Measurements from ENCODE around the gene COL18A1.

Gene COL18A1

GRCh38 chr21:45475797-45476570 is 71.0 kb downstream of the COL18A1 start:
- Histone ChIP-seq H3K4me3 (ENCODE audit: low read depth in 1 of 2, low read length in 2 of 2) (no peak overlapping the region), H3K4me1 (ENCODE audit: insufficient read depth, low read length) (peaks cover 14% of the 10 kb centered on the region), H3K9ac (ENCODE audit: low read length) (no peak overlapping the region), H3K27ac (ENCODE audit: low read depth, low read length) (no peak overlapping the region), H3K36me3 (ENCODE audit: insufficient read depth, low read length) (peaks cover 3% of the 10 kb centered on the region), H3K27me3 (ENCODE audit: control insufficient read depth in 1 of 2, insufficient read depth in 2 of 2, low read length in 2 of 2) (no peaks in the 10 kb centered on the region), H3K9me3 (ENCODE audit: low read length) (no peaks in the 10 kb centered on the region)

- H3K4me3 ChIP-seq (ENCODE audit: low read depth in 1 of 2, low read length in 2 of 2) = no peak overlapping the region
- H3K4me1 ChIP-seq (ENCODE audit: insufficient read depth, low read length) = peaks cover 8% of the 10 kb centered on the region
- H3K36me3 ChIP-seq (ENCODE audit: insufficient read depth, low read length) = peaks cover 3% of the 10 kb centered on the region
Measured at GRCh38 chr21:45476582-45476981, 71.6 kb downstream of the COL18A1 start.

DNA sequence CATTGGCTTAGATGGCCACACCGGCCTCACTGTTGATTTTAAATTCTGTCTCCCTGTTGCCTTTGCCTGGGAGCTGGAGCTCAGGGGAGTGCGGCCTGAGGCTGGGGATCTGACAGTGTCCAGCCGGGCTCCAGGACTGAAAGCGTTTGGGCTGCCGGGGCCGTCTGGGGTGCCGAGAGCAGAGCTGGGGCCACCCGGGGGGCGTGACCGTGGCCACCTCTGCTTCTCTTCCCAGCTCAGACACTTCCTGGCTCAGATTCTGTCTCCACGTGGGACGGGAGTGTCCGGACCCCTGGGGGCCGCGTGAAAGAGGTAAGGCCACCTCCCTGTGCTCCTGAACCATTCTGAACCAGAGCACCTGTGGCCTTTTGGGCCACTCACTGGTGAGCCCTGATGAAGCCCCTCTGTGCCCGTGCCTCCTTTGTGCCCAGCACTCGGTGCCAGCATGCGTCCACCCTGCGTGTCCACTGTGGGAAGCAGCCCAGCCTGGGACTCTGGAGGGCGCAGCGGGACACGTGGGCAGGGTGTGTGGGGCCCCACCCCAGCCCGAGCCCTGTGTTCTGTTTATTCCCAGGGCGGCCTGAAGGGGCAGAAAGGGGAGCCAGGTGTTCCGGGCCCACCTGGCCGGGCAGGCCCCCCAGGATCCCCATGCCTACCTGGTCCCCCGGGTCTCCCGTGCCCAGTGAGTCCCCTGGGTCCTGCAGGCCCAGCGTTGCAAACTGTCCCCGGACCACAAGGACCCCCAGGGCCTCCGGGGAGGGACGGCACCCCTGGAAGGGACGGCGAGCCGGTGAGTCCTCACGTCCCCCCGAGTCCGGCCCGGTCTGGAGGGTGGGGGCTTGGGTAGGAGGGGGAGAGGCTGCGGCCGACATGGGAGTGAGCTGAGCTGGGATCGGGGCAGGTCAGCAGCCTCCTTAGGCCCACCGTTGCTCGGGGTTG is 72.5 kb downstream of the COL18A1 start:
- no peak overlapping the region for H3K9ac ChIP-seq (ENCODE audit: low read length)
- no peak overlapping the region for H3K4me3 ChIP-seq (ENCODE audit: low read depth in 1 of 2, low read length in 2 of 2)
- no peaks in the 10 kb centered on the region for H3K9me3 ChIP-seq (ENCODE audit: low read length)
- H3K36me3 ChIP-seq (ENCODE audit: insufficient read depth, low read length) = peaks cover 3% of the 10 kb centered on the region
- H3K27me3 ChIP-seq (ENCODE audit: control insufficient read depth in 1 of 2, insufficient read depth in 2 of 2, low read length in 2 of 2) = no peaks in the 10 kb centered on the region
- H3K27ac ChIP-seq (ENCODE audit: low read depth, low read length) = no peak overlapping the region
- H3K4me1 ChIP-seq (ENCODE audit: insufficient read depth, low read length) = peaks cover 6% of the 10 kb centered on the region

More at GRCh38 chr21:45476582-45476981, 71.6 kb downstream of the COL18A1 start:
- no peaks in the 10 kb centered on the region for H3K27me3 ChIP-seq (ENCODE audit: control insufficient read depth in 1 of 2, insufficient read depth in 2 of 2, low read length in 2 of 2)
- no peak overlapping the region for H3K9ac ChIP-seq (ENCODE audit: low read length)
- H3K9me3 ChIP-seq (ENCODE audit: low read length) = no peaks in the 10 kb centered on the region
- no peak overlapping the region for H3K27ac ChIP-seq (ENCODE audit: low read depth, low read length)

GRCh38 chr21:45478115-45478801 is 73.3 kb downstream of the COL18A1 start:
- Histone ChIP-seq H3K4me3 (ENCODE audit: low read depth in 1 of 2, low read length in 2 of 2) (peak overlapping the region in 1 of 2 donors; percentile 32), H3K9ac (ENCODE audit: low read length) (no peak overlapping the region), H3K9me3 (ENCODE audit: low read length) (no peaks in the 10 kb centered on the region), H3K4me1 (ENCODE audit: insufficient read depth, low read length) (peaks cover 6% of the 10 kb centered on the region), H3K36me3 (ENCODE audit: insufficient read depth, low read length) (peaks cover 3% of the 10 kb centered on the region), H3K27me3 (ENCODE audit: control insufficient read depth in 1 of 2, insufficient read depth in 2 of 2, low read length in 2 of 2) (no peaks in the 10 kb centered on the region), H3K27ac (ENCODE audit: low read depth, low read length) (no peak overlapping the region)

DNA sequence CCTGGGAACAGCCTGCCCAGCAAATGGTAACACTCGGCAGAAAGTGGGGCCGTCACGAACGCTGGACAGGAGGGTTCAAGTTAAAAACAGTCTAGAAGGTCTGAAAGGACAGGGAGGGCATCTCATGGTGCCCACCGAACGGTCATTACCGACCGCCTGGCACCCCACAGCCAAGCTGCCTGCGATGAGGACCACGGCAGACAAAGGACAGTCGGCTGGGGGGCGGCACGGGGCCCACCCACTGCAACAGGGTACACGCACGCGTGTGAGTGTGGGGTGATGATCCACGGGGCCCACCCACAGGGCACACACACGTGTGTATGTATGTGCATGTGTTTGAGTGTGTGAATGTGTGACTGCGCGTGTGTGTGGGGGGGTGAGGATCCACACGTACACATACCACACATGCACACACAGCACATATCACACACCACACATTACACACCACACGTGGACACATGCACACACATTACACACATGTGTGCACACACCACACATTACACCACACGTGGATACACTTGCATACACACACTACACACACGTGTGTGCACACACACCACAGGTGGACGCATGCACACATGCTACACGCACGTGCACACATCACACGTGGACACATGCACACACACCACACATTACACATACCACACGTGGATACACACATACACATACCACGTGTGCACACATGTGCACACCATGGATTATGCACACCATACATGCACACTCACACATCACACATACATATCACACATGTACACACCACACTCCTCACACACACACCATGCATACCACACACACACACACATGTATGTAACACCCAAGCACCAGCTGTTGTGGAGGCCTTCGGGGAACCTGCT is 74.1 kb downstream of the COL18A1 start:
- H3K9me3 ChIP-seq (ENCODE audit: low read length) = no peaks in the 10 kb centered on the region
- H3K27me3 ChIP-seq (ENCODE audit: control insufficient read depth in 1 of 2, insufficient read depth in 2 of 2, low read length in 2 of 2) = no peaks in the 10 kb centered on the region
- no peak overlapping the region for H3K9ac ChIP-seq (ENCODE audit: low read length)
- H3K36me3 ChIP-seq (ENCODE audit: insufficient read depth, low read length) = peaks cover 3% of the 10 kb centered on the region
- H3K4me3 ChIP-seq (ENCODE audit: low read depth in 1 of 2, low read length in 2 of 2) = no peak overlapping the region
- peaks cover 6% of the 10 kb centered on the region for H3K4me1 ChIP-seq (ENCODE audit: insufficient read depth, low read length)
- no peak overlapping the region for H3K27ac ChIP-seq (ENCODE audit: low read depth, low read length)

- Histone ChIP-seq H3K4me3 (ENCODE audit: low read depth in 1 of 2, low read length in 2 of 2) (no peak overlapping the region), H3K36me3 (ENCODE audit: insufficient read depth, low read length) (peaks cover 3% of the 10 kb centered on the region), H3K4me1 (ENCODE audit: insufficient read depth, low read length) (peaks cover 6% of the 10 kb centered on the region)
Measured at GRCh38 chr21:45479691-45480675, 75.0 kb downstream of the COL18A1 start.

DNA sequence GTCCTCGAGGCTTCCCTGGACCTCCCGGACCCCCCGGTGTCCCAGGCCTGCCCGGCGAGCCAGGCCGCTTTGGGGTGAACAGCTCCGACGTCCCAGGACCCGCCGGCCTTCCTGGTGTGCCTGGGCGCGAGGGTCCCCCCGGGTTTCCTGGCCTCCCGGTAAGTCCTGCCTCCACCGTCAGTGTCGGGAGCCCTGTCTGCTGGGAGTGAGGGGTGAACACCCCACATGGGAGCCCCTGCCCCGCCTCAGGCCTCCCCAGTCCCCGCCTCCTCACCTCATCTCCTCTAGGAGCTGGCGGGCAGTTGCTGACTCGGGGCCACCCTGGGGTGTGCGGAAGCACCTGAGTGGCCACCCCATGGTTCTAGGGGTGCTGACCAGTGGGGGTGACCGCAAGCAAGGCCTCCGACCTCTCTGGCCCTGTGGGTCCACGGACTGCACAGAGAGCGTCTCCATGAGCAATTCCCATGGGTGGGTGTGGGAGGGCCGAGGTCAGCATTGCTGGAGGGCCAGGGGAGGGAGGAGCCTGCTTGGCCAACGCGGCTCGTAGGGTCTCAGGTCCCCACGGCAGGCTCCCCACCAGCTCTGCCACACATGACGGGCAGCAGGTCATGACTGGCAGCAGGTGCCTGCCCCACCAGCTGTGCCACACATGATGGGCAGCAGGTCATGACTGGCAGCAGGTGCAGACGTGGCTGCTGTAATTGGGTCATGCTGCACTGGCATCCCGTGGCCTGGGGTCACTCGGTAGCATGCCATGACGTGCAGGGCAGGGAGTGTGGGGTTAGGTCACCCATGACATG is 75.9 kb downstream of the COL18A1 start:
- H3K27ac ChIP-seq (ENCODE audit: low read depth, low read length) = no peak overlapping the region
- H3K9ac ChIP-seq (ENCODE audit: low read length) = no peak overlapping the region
- H3K4me1 ChIP-seq (ENCODE audit: insufficient read depth, low read length) = peaks cover 6% of the 10 kb centered on the region
- H3K36me3 ChIP-seq (ENCODE audit: insufficient read depth, low read length) = peaks cover 3% of the 10 kb centered on the region
- H3K4me3 ChIP-seq (ENCODE audit: low read depth in 1 of 2, low read length in 2 of 2) = no peak overlapping the region
- H3K9me3 ChIP-seq (ENCODE audit: low read length) = no peaks in the 10 kb centered on the region
- no peaks in the 10 kb centered on the region for H3K27me3 ChIP-seq (ENCODE audit: control insufficient read depth in 1 of 2, insufficient read depth in 2 of 2, low read length in 2 of 2)

More at GRCh38 chr21:45479691-45480675, 75.0 kb downstream of the COL18A1 start:
- Histone ChIP-seq H3K9me3 (ENCODE audit: low read length) (no peaks in the 10 kb centered on the region), H3K27me3 (ENCODE audit: control insufficient read depth in 1 of 2, insufficient read depth in 2 of 2, low read length in 2 of 2) (no peaks in the 10 kb centered on the region), H3K27ac (ENCODE audit: low read depth, low read length) (no peak overlapping the region), H3K9ac (ENCODE audit: low read length) (no peak overlapping the region)

GRCh38 chr21:45481566-45481965 is 76.6 kb downstream of the COL18A1 start:
- Histone ChIP-seq H3K4me1 (ENCODE audit: insufficient read depth, low read length) (peaks cover 6% of the 10 kb centered on the region), H3K27me3 (ENCODE audit: control insufficient read depth in 1 of 2, insufficient read depth in 2 of 2, low read length in 2 of 2) (no peaks in the 10 kb centered on the region), H3K36me3 (ENCODE audit: insufficient read depth, low read length) (peaks cover 3% of the 10 kb centered on the region), H3K9me3 (ENCODE audit: low read length) (no peaks in the 10 kb centered on the region), H3K27ac (ENCODE audit: low read depth, low read length) (no peak overlapping the region), H3K4me3 (ENCODE audit: low read depth in 1 of 2, low read length in 2 of 2) (no peak overlapping the region), H3K9ac (ENCODE audit: low read length) (no peak overlapping the region)

- Histone ChIP-seq H3K27me3 (ENCODE audit: control insufficient read depth in 1 of 2, insufficient read depth in 2 of 2, low read length in 2 of 2) (no peaks in the 10 kb centered on the region), H3K9ac (ENCODE audit: low read length) (no peak overlapping the region), H3K4me3 (ENCODE audit: low read depth in 1 of 2, low read length in 2 of 2) (no peak overlapping the region), H3K4me1 (ENCODE audit: insufficient read depth, low read length) (peaks cover 6% of the 10 kb centered on the region), H3K9me3 (ENCODE audit: low read length) (no peaks in the 10 kb centered on the region), H3K36me3 (ENCODE audit: insufficient read depth, low read length) (peaks cover 3% of the 10 kb centered on the region), H3K27ac (ENCODE audit: low read depth, low read length) (no peak overlapping the region)
Measured at GRCh38 chr21:45481977-45482898, 77.3 kb downstream of the COL18A1 start.
